ENCODE results near the gene INPP5K.

INPP5K gene

DNA sequence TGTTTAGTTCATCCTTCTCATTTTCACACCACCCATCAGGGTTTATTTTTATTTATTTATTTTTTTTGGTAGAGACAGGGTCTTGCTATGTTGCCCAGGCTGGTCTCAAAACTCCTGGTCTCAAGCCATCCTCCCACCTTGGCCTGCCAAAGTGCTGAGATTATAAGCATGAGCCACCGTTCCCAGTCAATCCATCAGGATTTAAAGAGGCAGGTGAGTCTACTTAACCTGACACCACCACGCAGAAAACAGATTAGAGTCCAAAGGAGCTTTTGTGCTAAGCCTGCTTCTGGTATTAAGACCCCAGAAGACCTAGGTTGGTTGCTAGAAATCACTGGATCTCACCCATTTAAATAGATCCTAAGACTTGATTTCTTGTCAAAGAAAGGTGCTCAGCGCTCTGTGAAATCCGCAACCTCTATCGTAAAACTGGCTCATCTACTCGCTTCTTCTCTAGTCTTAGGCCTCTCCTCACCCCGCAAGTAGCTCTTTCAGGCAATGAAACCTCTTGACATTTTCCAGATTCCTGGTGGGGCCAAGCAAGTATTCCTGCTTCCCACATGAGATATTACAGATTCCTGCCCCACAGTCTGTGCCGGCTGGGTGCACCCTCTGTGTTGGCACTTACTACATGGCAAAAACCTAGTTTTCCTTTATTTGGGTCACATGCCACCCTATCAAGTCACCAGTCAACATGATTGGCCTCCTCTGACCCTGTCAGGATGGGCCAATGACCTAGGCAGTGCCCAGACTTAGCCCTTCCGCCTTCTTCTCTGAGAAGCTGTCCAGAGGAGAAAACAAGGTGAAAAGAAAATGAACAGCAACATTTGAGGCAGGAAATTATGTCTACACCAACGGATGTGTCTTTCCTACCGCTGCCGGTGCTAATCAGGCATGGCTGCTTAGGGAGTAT lies 37.2 kb upstream of the INPP5K start:
- no peaks in the 10 kb centered on the region for H3K9me3 ChIP-seq (replicated peaks in 1 of 11)
- H3K36me3 ChIP-seq, result peaks cover 53 to 90% (median 80%) of the 10 kb centered on the region in 11 experiments
- peak overlapping the region in 6 of 11 experiments; percentile 83 to 98 (median 91); a peak in 10 of 22 replicates for H3K4me2 ChIP-seq
- H4K20me1 ChIP-seq, result peaks cover 10 to 100% (median 72%) of the 10 kb centered on the region in 11 experiments; a peak in 20 of 22 replicates
- H3K27me3 ChIP-seq, result no peaks in the 10 kb centered on the region
- H3K4me1 ChIP-seq, result peaks cover 34 to 57% (median 48%) of the 10 kb centered on the region in 10 experiments
- H3K4me3 ChIP-seq, result no peak overlapping the region
- H3K9ac ChIP-seq, result peak overlapping the region in 4 of 11 experiments; percentile 62 to 70 (median 70); a peak in 3 of 22 replicates
- no peak for TF ChIP-seq Cebpa-rat (IDR thresholded peaks at IDR 0.05)
- H3K27ac ChIP-seq, result peak overlapping the region in 9 of 11 experiments; percentile 58 to 84 (median 77); a peak in 11 of 22 replicates

DNA sequence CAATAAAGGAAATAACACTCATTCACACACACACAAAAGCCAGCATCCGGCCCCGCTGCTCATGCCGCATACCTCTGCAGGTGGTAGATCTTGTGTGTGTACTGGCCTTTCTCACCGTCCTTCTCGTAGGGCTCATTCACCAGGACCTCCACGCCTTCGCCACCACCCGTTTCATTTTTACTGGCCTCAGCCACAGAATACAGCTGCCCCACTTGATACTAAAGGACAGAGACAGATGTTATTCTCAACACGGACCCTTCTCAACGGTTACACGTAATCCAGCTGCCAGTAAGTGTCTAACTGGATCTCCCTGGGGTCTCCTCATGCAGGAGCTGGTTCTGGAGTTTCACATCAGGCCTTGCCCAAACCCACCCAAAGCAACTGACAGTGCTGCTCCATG lies 36.5 kb upstream of the INPP5K start:
- H3K4me2 ChIP-seq, result peak overlapping the region in 1 of 11 experiments; percentile 87; a peak in 2 of 22 replicates
- H3K9ac ChIP-seq, result no peak overlapping the region
- H3K36me3 ChIP-seq, result peaks cover 59 to 94% (median 83%) of the 10 kb centered on the region in 11 experiments
- TF ChIP-seq Cebpa-rat (IDR thresholded peaks at IDR 0.05), result no peak
- H3K4me3 ChIP-seq, result no peak overlapping the region
- peaks cover 34 to 51% (median 42%) of the 10 kb centered on the region in 10 experiments for H3K4me1 ChIP-seq
- H3K9me3 ChIP-seq (replicated peaks in 1 of 11), result no peaks in the 10 kb centered on the region
- peaks cover 10 to 100% (median 74%) of the 10 kb centered on the region in 11 experiments; a peak in 21 of 22 replicates for H4K20me1 ChIP-seq
- no peak overlapping the region for H3K27ac ChIP-seq
- H3K27me3 ChIP-seq, result no peaks in the 10 kb centered on the region

DNA sequence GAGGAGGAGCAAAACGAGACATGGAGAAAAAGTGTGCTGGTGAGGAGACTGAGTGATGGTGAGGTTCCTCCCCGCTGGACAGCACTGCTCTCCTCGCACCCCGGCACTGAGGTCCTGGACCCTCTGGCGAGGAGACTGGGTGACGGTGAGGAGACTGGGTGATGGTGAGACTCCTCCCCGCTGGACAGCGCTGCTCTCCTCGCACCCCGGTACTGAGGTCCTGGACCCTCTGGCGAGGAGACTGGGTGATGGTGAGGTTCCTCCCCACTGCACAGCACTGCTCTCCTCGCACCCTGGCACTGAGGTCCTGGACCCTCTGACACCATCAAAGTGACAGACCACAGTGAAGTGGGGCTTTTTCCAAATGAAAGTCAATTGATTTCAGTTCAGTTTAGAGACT lies 35.3 kb upstream of the INPP5K start:
- no peak overlapping the region for H3K4me3 ChIP-seq

DNA sequence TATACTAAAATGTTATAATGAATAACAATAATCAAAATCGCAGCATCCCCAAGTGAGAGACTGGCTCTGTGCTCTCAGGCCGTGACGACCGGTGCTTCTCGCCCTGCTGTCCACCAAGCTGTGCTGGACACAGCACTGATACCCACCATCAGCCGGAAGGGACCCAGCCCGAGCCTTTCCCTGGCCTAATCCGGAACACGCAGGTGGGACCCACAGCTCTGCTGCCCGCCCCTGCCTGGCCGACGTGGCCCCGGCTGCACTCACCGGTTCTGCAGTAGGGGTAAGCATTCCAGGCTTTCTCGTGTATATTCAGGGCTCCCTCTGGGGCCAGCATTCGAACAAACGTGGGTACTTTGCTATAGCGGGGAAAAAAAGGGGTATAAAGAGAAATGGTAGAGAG lies 31.6 kb upstream of the INPP5K start:
- Histone ChIP-seq H4K20me1 (peaks cover 0 to 96% (median 69%) of the 10 kb centered on the region in 11 experiments; a peak in 19 of 22 replicates), H3K4me3 (no peak overlapping the region), H3K4me1 (peaks cover 0 to 2% (median 0%) of the 10 kb centered on the region in 10 experiments; a peak in 1 of 20 replicates), H3K9me3 (replicated peaks in 1 of 11) (no peaks in the 10 kb centered on the region), H3K36me3 (peaks cover 96 to 100% (median 100%) of the 10 kb centered on the region in 11 experiments), H3K4me2 (no peak overlapping the region), H3K27ac (no peak overlapping the region), H3K9ac (no peak overlapping the region), H3K27me3 (no peaks in the 10 kb centered on the region)
- no peak for TF ChIP-seq Cebpa-rat (IDR thresholded peaks at IDR 0.05)

More for the DNA sequence above, 35.3 kb upstream of the INPP5K start:
- Histone ChIP-seq H3K4me1 (peaks cover 24 to 39% (median 30%) of the 10 kb centered on the region in 10 experiments), H3K9me3 (replicated peaks in 1 of 11) (no peaks in the 10 kb centered on the region), H3K4me2 (no peak overlapping the region), H3K9ac (no peak overlapping the region), H4K20me1 (peaks cover 10 to 96% (median 69%) of the 10 kb centered on the region in 11 experiments; a peak in 21 of 22 replicates), H3K36me3 (peaks cover 71 to 94% (median 85%) of the 10 kb centered on the region in 11 experiments), H3K27me3 (no peaks in the 10 kb centered on the region), H3K27ac (no peak overlapping the region)
- no peak for TF ChIP-seq Cebpa-rat (IDR thresholded peaks at IDR 0.05)

DNA sequence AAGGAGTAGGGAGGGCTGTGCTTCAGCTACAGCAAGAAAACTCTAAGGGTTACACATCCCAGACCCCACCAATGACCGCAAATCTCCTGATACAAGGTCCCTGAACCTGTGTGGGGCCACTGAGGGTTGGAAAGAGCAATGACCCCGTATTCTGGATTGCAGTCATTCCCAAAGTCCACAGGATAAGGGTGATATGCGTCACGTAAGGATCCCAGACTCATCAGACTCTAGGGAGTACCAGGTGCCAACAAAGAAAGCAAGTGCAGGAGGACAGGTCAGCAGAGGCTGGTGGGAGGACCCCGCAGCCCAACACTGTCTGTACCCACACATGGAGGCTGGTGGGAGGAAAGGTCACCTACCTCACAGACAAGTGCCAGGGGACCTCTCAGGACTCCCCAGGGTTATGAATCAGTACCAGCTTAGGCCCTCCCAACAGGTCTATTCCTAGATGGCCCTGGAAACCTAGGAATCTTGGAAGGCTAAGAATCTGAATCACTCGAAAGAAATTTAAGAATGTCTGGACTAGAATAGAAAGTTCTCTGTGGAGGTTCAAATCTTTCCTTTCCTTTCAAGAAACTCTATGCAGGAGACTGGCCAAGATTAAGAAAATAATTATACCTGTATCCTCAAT lies 30.0 kb upstream of the INPP5K start:
- Histone ChIP-seq H3K27ac (no peak overlapping the region), H4K20me1 (peaks cover 0 to 99% (median 74%) of the 10 kb centered on the region in 11 experiments; a peak in 19 of 22 replicates), H3K27me3 (no peaks in the 10 kb centered on the region), H3K4me3 (no peak overlapping the region), H3K36me3 (peaks cover 96 to 100% (median 100%) of the 10 kb centered on the region in 11 experiments), H3K4me2 (no peak overlapping the region), H3K4me1 (no peaks in the 10 kb centered on the region), H3K9ac (peak overlapping the region in 1 of 11 experiments; percentile 38; a peak in 1 of 22 replicates), H3K9me3 (replicated peaks in 1 of 11) (no peaks in the 10 kb centered on the region)
- no peak for TF ChIP-seq Cebpa-rat (IDR thresholded peaks at IDR 0.05)

DNA sequence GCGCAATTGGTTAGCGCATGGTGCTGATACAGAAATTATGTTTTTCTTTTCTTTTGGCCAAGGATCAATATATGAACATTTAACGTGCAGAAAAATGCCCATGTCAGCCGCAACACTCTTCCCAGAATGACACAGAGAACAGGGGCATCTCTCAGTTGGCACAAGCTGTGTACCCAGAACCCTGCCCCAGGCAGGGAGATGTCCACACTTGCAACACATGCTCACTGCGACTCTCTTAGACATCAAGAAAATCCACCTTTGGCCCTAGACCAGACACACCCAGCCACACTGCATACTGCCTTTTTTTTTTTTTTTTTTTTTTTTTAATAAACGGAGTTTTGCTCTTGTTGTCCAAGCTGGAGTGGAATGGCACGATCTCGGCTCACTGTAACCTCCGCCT lies 29.2 kb upstream of the INPP5K start:
- Histone ChIP-seq H3K4me2 (no peak overlapping the region), H4K20me1 (peaks cover 0 to 98% (median 66%) of the 10 kb centered on the region in 11 experiments; a peak in 19 of 22 replicates), H3K27me3 (no peaks in the 10 kb centered on the region), H3K9me3 (replicated peaks in 1 of 11) (no peaks in the 10 kb centered on the region), H3K27ac (no peak overlapping the region), H3K9ac (no peak overlapping the region), H3K4me1 (no peaks in the 10 kb centered on the region), H3K4me3 (no peak overlapping the region), H3K36me3 (peaks cover 96 to 100% (median 100%) of the 10 kb centered on the region in 11 experiments)
- no peak for TF ChIP-seq Cebpa-rat (IDR thresholded peaks at IDR 0.05)

DNA sequence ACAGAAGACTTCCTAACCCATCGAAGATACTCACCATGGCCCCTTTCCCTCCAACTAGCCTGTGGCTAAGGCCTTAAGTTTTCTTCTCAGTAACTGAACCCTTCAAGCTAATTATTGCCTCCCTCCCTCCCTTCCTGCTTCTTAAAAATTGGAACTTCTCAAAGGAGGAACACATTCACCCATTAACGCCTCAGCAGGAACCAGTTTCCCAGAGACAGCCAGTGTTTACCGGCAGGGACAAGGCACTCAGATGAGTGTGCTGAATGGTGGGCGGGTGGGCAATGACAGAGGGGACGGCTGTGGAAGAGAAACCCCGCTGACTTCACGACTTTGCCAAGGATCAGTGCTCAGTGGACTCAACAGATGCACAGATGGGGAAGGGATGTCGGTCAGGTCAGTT lies 25.9 kb upstream of the INPP5K start:
- no peak for TF ChIP-seq Cebpa-rat (IDR thresholded peaks at IDR 0.05)
- peaks cover 96 to 100% (median 100%) of the 10 kb centered on the region in 11 experiments for H3K36me3 ChIP-seq

DNA sequence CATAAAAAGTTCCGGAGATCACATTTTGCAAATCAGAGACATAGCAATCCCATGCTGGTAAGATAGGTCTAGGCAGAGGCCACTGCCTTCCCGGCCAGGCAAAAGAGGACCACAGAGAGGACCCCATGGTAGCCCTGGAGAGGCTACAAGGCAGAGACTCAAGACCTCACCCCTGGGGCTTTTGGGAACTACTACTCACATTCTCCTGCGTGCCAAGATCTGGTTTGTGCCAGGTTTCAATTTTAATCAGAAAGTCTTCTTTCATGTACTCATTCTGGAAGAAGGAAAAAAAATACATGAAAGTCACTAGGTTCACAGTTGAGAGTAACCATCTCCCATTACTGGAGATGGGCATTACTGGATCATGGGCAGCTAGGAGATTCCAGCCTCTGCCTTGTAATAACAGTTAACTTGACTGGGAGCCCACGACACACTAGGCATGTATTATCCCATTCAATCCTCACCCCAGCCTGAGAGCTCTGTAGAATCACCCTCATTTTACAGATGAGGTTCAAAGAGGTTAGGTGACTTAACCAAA lies 25.0 kb upstream of the INPP5K start:
- no peak for TF ChIP-seq Cebpa-rat (IDR thresholded peaks at IDR 0.05)
- no peak overlapping the region for H3K4me3 ChIP-seq
- no peaks in the 10 kb centered on the region for H3K9me3 ChIP-seq (replicated peaks in 1 of 11)
- no peaks in the 10 kb centered on the region for H3K27me3 ChIP-seq
- H3K36me3 ChIP-seq, result peaks cover 96 to 100% (median 100%) of the 10 kb centered on the region in 11 experiments
- no peak overlapping the region for H3K9ac ChIP-seq
- no peak overlapping the region for H3K4me2 ChIP-seq
- H3K27ac ChIP-seq, result no peak overlapping the region
- H3K4me1 ChIP-seq, result no peaks in the 10 kb centered on the region
- peaks cover 0 to 76% (median 47%) of the 10 kb centered on the region in 11 experiments; a peak in 18 of 22 replicates for H4K20me1 ChIP-seq

More for the DNA sequence above, 25.9 kb upstream of the INPP5K start:
- no peak overlapping the region for H3K4me3 ChIP-seq
- no peaks in the 10 kb centered on the region for H3K4me1 ChIP-seq
- no peak overlapping the region for H3K27ac ChIP-seq
- peaks cover 0 to 84% (median 50%) of the 10 kb centered on the region in 11 experiments; a peak in 18 of 22 replicates for H4K20me1 ChIP-seq
- H3K9ac ChIP-seq, result no peak overlapping the region
- H3K4me2 ChIP-seq, result no peak overlapping the region
- H3K27me3 ChIP-seq, result no peaks in the 10 kb centered on the region
- H3K9me3 ChIP-seq (replicated peaks in 1 of 11), result no peaks in the 10 kb centered on the region

Measured in BLaER1 treated with 17β-estradiol and CSF1 and Interleukin-3, amounts not matched to agents 10 nM and 100 nM (cell line).